ENCODE results near the gene HRCT1. TPM values are rescaled to one million over a fixed set of nuclear protein-coding genes. Genes with fewer than 3 reads are reported as not detected.

The HRCT1 gene
- polyA plus RNA-seq, 3 donors: not detected

GRCh38 chr9:35944841-35945240 is 38.8 kb downstream of the HRCT1 start:
- no peak overlapping the region for H3K4me2 ChIP-seq (replicated peaks; ENCODE audit: extremely low read depth, low read length, poor library complexity, severe bottlenecking)
- peaks cover 0 to 4% of the 10 kb centered on the region in 2 donors for H3K4me1 ChIP-seq (ENCODE audit: control insufficient read depth in 1 of 2, insufficient read depth in 2 of 2, low read length in 2 of 2)
- no peaks in the 10 kb centered on the region for H3K36me3 ChIP-seq (replicated peaks in 1 of 2; ENCODE audit: control insufficient read depth in 1 of 2, insufficient read depth in 2 of 2, low read length in 2 of 2)
- H2AFZ ChIP-seq (ENCODE audit: insufficient read depth, low read depth, low read length, poor library complexity, severe bottlenecking): peak overlapping the region; percentile 29
- H3K9me3 ChIP-seq (replicated peaks in 1 of 2; ENCODE audit: control insufficient read depth in 1 of 2, insufficient read depth in 1 of 2, low read length in 2 of 2): no peaks in the 10 kb centered on the region
- Mint-ChIP-seq H3K4me1 (peaks cover 4% of the 10 kb centered on the region), H3K4me3 (no peak overlapping the region), H3K27ac (no peak overlapping the region), H3K36me3 (no peaks in the 10 kb centered on the region), H3K9me3 (no peaks in the 10 kb centered on the region), H3K27me3 (ENCODE audit: low read depth in 3 of 3) (peaks cover 0 to 8% (median 3%) of the 10 kb centered on the region in 3 donors)
- no peak overlapping the region for H3K27ac ChIP-seq (ENCODE audit: low read depth in 1 of 2, low read length in 2 of 2)
- no peak overlapping the region for H3K4me3 ChIP-seq (replicated peaks in 1 of 3; ENCODE audit: low read depth in 2 of 3, low read length in 3 of 3)
- TF ChIP-seq CTCF (IDR thresholded peaks at IDR 0.05): no peak
- intact Hi-C loops (cut with micrococcal nuclease): loop anchor here in 1 of 2 donors (5.0 kb wide), 1 partner anchor 43 kb away; no protein-coding TSS in a partner anchor
- no peaks in the 10 kb centered on the region for H4K20me1 ChIP-seq (ENCODE audit: insufficient read depth, low read length)
- peaks cover 0 to 3% of the 10 kb centered on the region in 2 donors for H3K27me3 ChIP-seq (ENCODE audit: control insufficient read depth in 2 of 2, insufficient read depth in 2 of 2, low read length in 2 of 2)
- DNase-seq: no peak
- no CpG with 5 or more reads among the region's 3 CpGs for WGBS (ENCODE audit: insufficient coverage)
- H3K9ac ChIP-seq (ENCODE audit: insufficient read depth, low read length, poor library complexity, severe bottlenecking): no peak overlapping the region
- no peaks in the 10 kb centered on the region for H3K79me2 ChIP-seq (ENCODE audit: insufficient read depth, low read length)

- WGBS (ENCODE audit: insufficient coverage): no CpG with 5 or more reads among the region's 10 CpGs
- TF ChIP-seq CTCF (IDR thresholded peaks at IDR 0.05): peak; percentile 85
Measured at GRCh38 chr9:35945341-35946018, 39.5 kb downstream of the HRCT1 start.

More at GRCh38 chr9:35945341-35946018, 39.5 kb downstream of the HRCT1 start:
- Mint-ChIP-seq H3K27me3 (ENCODE audit: low read depth in 3 of 3) (peaks cover 0 to 6% (median 6%) of the 10 kb centered on the region in 3 donors), H3K27ac (no peak overlapping the region), H3K4me3 (peak overlapping the region in 1 of 2 donors; percentile 85), H3K4me1 (peaks cover 4% of the 10 kb centered on the region), H3K9me3 (no peaks in the 10 kb centered on the region), H3K36me3 (no peaks in the 10 kb centered on the region)
- peaks cover 0 to 3% of the 10 kb centered on the region in 2 donors for H3K27me3 ChIP-seq (ENCODE audit: control insufficient read depth in 2 of 2, insufficient read depth in 2 of 2, low read length in 2 of 2)
- peak; percentile 21 to 43 (median 27) for DNase-seq
- no peaks in the 10 kb centered on the region for H4K20me1 ChIP-seq (ENCODE audit: insufficient read depth, low read length)
- peak overlapping the region in 1 of 3 experiments; percentile 17 for H3K4me3 ChIP-seq (replicated peaks in 1 of 3; ENCODE audit: low read depth in 2 of 3, low read length in 3 of 3)
- H3K27ac ChIP-seq (ENCODE audit: low read depth in 1 of 2, low read length in 2 of 2): no peak overlapping the region
- intact Hi-C loops (cut with micrococcal nuclease): loop anchor here in 1 of 2 donors (5.0 kb wide), 1 partner anchor 43 kb away; no protein-coding TSS in a partner anchor
- H3K79me2 ChIP-seq (ENCODE audit: insufficient read depth, low read length): no peaks in the 10 kb centered on the region
- H3K9me3 ChIP-seq (replicated peaks in 1 of 2; ENCODE audit: control insufficient read depth in 1 of 2, insufficient read depth in 1 of 2, low read length in 2 of 2): no peaks in the 10 kb centered on the region
- peak overlapping the region; percentile 29 for H2AFZ ChIP-seq (ENCODE audit: insufficient read depth, low read depth, low read length, poor library complexity, severe bottlenecking)
- peaks cover 0 to 4% of the 10 kb centered on the region in 2 donors for H3K4me1 ChIP-seq (ENCODE audit: control insufficient read depth in 1 of 2, insufficient read depth in 2 of 2, low read length in 2 of 2)
- H3K9ac ChIP-seq (ENCODE audit: insufficient read depth, low read length, poor library complexity, severe bottlenecking): no peak overlapping the region
- peak overlapping the region; percentile 58 for H3K4me2 ChIP-seq (replicated peaks; ENCODE audit: extremely low read depth, low read length, poor library complexity, severe bottlenecking)
- H3K36me3 ChIP-seq (replicated peaks in 1 of 2; ENCODE audit: control insufficient read depth in 1 of 2, insufficient read depth in 2 of 2, low read length in 2 of 2): no peaks in the 10 kb centered on the region

Measured in CD14-positive monocyte (primary cell).